Liver (tissue), 9 donors: ENCODE data around the gene CDH23. TPM values are rescaled to one million over a fixed set of nuclear protein-coding genes. Genes with fewer than 3 reads are reported as not detected.

Experiments
- DNase-seq: peaks from one replicate; pipeline ENCODE4 v3.0.0-alpha.2; 2017; ENCODE audit warnings: low spot score
- H3K27ac ChIP-seq, 2 donors: one replicate each; pipeline ENCODE4 v1.7.0; 2013; ENCODE audit warnings: inconsistent platforms in 2 of 2, low read length in 2 of 2, control low read depth in 1 of 2, low read depth in 1 of 2, mild to moderate bottlenecking in 1 of 2
- H3K27me3 ChIP-seq, 4 donors: one replicate each; pipeline versions ENCODE4 v1.6.1 to v1.7.0; 2013; ENCODE audit warnings: low read length in 3 of 4, inconsistent platforms in 1 of 4, mild to moderate bottlenecking in 1 of 4, moderate library complexity in 1 of 4; ENCODE audit not compliant: control insufficient read depth in 4 of 4, insufficient read depth in 4 of 4
- H3K36me3 ChIP-seq, 4 donors: one replicate each; pipeline versions ENCODE4 v1.6.1 to v1.7.0; 2013; ENCODE audit warnings: low read length in 3 of 4, mild to moderate bottlenecking in 3 of 4, low read depth in 1 of 4, moderate library complexity in 1 of 4; ENCODE audit not compliant: control insufficient read depth in 4 of 4, insufficient read depth in 3 of 4
- H3K4me1 ChIP-seq, 4 donors: one replicate each; pipeline versions ENCODE4 v1.6.1 to v1.7.0; 2013; ENCODE audit warnings: low read length in 3 of 4, mild to moderate bottlenecking in 3 of 4, moderate library complexity in 1 of 4; ENCODE audit not compliant: control insufficient read depth in 4 of 4, insufficient read depth in 4 of 4
- H3K4me3 ChIP-seq, 3 donors: one replicate each; pipeline versions ENCODE4 v1.6.1 to v1.7.0; 2013; ENCODE audit warnings: low read length in 3 of 3, control low read depth in 1 of 3, low read depth in 1 of 3, mild to moderate bottlenecking in 1 of 3
- H3K9ac ChIP-seq, 2 donors: one replicate each; pipeline ENCODE4 v1.7.0; 2013; ENCODE audit warnings: low read length in 2 of 2, mild to moderate bottlenecking in 2 of 2, moderate library complexity in 2 of 2, control low read depth in 1 of 2, low read depth in 1 of 2
- H3K9me3 ChIP-seq, 4 donors: one replicate each; pipeline versions ENCODE4 v1.6.1 to v1.7.0; 2013; ENCODE audit warnings: low read length in 3 of 4; ENCODE audit not compliant: control insufficient read depth in 4 of 4
- ATF3 ChIP-seq: IDR thresholded peaks from 2 replicates; pipeline ENCODE4 v1.6.1; 2016; ENCODE audit warnings: antibody characterized with exemption
- CTCF ChIP-seq: fragments of 150-350 bp; IDR thresholded peaks from 2 replicates; pipeline ENCODE4 v1.5.1; 2017; ENCODE audit warnings: improper control_type of control experiment, low read depth, low read length; ENCODE audit not compliant: missing input control
- FOXA1 ChIP-seq: IDR thresholded peaks from 2 replicates; pipeline ENCODE4 v1.6.1; 2016; ENCODE audit warnings: antibody characterized with exemption
- GABPA ChIP-seq, 2 donors: IDR thresholded peaks in 1 of 2; conservative IDR thresholded peaks in 1 of 2; 2 replicates each; pipeline ENCODE4 v1.6.1; 2016; ENCODE audit warnings: antibody characterized with exemption in 2 of 2, mild to moderate bottlenecking in 1 of 2, moderate library complexity in 1 of 2
- HNF4A ChIP-seq, 2 donors: conservative IDR thresholded peaks; 2 replicates each; pipeline ENCODE4 v1.6.1; 2016; ENCODE audit warnings: antibody characterized with exemption in 2 of 2, mild to moderate bottlenecking in 2 of 2
- HNF4G ChIP-seq: IDR thresholded peaks from 2 replicates; pipeline ENCODE4 v1.6.1; 2016; ENCODE audit warnings: antibody characterized with exemption
- JUND ChIP-seq, 2 donors: IDR thresholded peaks; 2 replicates each; pipeline ENCODE4 v1.6.1; 2016; ENCODE audit warnings: antibody characterized with exemption in 2 of 2
- MAX ChIP-seq: IDR thresholded peaks from 2 replicates; pipeline ENCODE4 v1.6.1; 2016; ENCODE audit warnings: antibody characterized with exemption
- RAD21 ChIP-seq, 2 donors: IDR thresholded peaks; 2 replicates each; pipeline ENCODE4 v1.6.1; 2016; ENCODE audit warnings: antibody characterized with exemption in 2 of 2, mild to moderate bottlenecking in 2 of 2
- REST ChIP-seq: IDR thresholded peaks from 2 replicates; pipeline ENCODE4 v1.6.1; 2016; ENCODE audit warnings: antibody characterized with exemption, mild to moderate bottlenecking
- RXRA ChIP-seq, 2 donors: IDR thresholded peaks; 2 replicates each; pipeline ENCODE4 v1.6.1; 2017 to 2018; ENCODE audit warnings: antibody characterized with exemption in 2 of 2, mild to moderate bottlenecking in 1 of 2
- SP1 ChIP-seq: IDR thresholded peaks from 2 replicates; pipeline ENCODE4 v1.6.1; 2018; ENCODE audit warnings: antibody characterized with exemption, mild to moderate bottlenecking
- TAF1 ChIP-seq: conservative IDR thresholded peaks from 2 replicates; pipeline ENCODE4 v1.6.1; 2016; ENCODE audit warnings: antibody characterized with exemption, mild to moderate bottlenecking
- YY1 ChIP-seq: IDR thresholded peaks from 2 replicates; pipeline ENCODE4 v1.6.1; 2016; ENCODE audit warnings: antibody characterized with exemption, mild to moderate bottlenecking
- WGBS: extraction: QIAGEN DNeasy Blood & Tissue Kit; methylation state at CpG from one replicate; pipeline ENCODE4 v1.1.7; 2013; 5-methylcytosine and 5-hydroxymethylcytosine counted together
- polyA plus RNA-seq, 2 donors: library from polyadenylated mRNA; stranded (reverse) in 1 of 2; unstranded in 1 of 2; fragments of 200-250 nt in 1 of 2; fragments of >200 nt in 1 of 2; fragmentation: Nextera tagmentation in 1 of 2; extraction: Ambion mirVana in 1 of 2; gene quantifications; one replicate each; pipeline versions ENCODE4 v1.2.1 to v1.2.3, GENCODE V29; 2013 to 2015
- total RNA-seq, 2 donors: library from RNA; depleted of rRNA; stranded (reverse); fragments of >200 nt; gene quantifications; one replicate each; pipeline ENCODE4 v1.2.3, GENCODE V29; 2014
- donor health status: healthy.
- donor health status: healthy.
- donor health status: healthy.
- donor health status: healthy.
- donor health status: healthy.

CDH23 gene
- total and polyA plus RNA-seq, 4 donors = 1.5 to 4.7 (median 3.4) TPM

- TF ChIP-seq MAX (no peak), GABPA (IDR thresholded peaks at IDR 0.05 in 1 of 2, conservative IDR thresholded peaks at IDR 0.05 in 1 of 2) (no peak), RAD21 (IDR thresholded peaks at IDR 0.05) (no peak)
These were observed 232.4 kb downstream of the CDH23 start (continued) for GRCh38 chr10:71629131-71629530.

- Histone ChIP-seq H3K4me3 (no peak overlapping the region), H3K9me3 (no peaks in the 10 kb centered on the region), H3K9ac (no peak overlapping the region), H3K36me3 (no peaks in the 10 kb centered on the region), H3K27me3 (no peaks in the 10 kb centered on the region), H3K27ac (no peak overlapping the region), H3K4me1 (peaks cover 2 to 10% (median 10%) of the 10 kb centered on the region in 4 donors)
- DNase-seq = no peak
- TF ChIP-seq GABPA (IDR thresholded peaks at IDR 0.05 in 1 of 2, conservative IDR thresholded peaks at IDR 0.05 in 1 of 2) = no peak
- TF ChIP-seq TAF1 = no peak
- no peak for TF ChIP-seq RXRA (IDR thresholded peaks at IDR 0.05)
- no peak for TF ChIP-seq HNF4G
- TF ChIP-seq JUND (IDR thresholded peaks at IDR 0.05) = no peak
- TF ChIP-seq SP1 = no peak
- no peak for TF ChIP-seq RAD21 (IDR thresholded peaks at IDR 0.05)
- no peak for TF ChIP-seq HNF4A (conservative IDR thresholded peaks at IDR 0.05)
- no peak for TF ChIP-seq ATF3
- TF ChIP-seq FOXA1 = no peak
- whole genome bisulfite sequencing = 97% methylated on average over 5 of the region's 5 CpGs
These were observed 233.4 kb downstream of the CDH23 start for GRCh38 chr10:71630168-71630567.

- Histone ChIP-seq H3K4me3 (no peak overlapping the region), H3K4me1 (peaks cover 2 to 20% (median 19%) of the 10 kb centered on the region in 4 donors), H3K27me3 (no peaks in the 10 kb centered on the region), H3K36me3 (no peaks in the 10 kb centered on the region), H3K9ac (no peak overlapping the region), H3K9me3 (no peaks in the 10 kb centered on the region), H3K27ac (no peak overlapping the region)
- WGBS = 93% methylated on average over 6 of the region's 6 CpGs
- no peak for DNase-seq
- TF ChIP-seq RXRA (IDR thresholded peaks at IDR 0.05) (no peak), YY1 (no peak), ATF3 (no peak), REST (no peak), CTCF (no peak), JUND (IDR thresholded peaks at IDR 0.05) (no peak), TAF1 (no peak), FOXA1 (no peak), MAX (no peak), RAD21 (IDR thresholded peaks at IDR 0.05) (no peak), HNF4A (conservative IDR thresholded peaks at IDR 0.05) (no peak), GABPA (IDR thresholded peaks at IDR 0.05 in 1 of 2, conservative IDR thresholded peaks at IDR 0.05 in 1 of 2) (no peak)
These were observed 234.5 kb downstream of the CDH23 start for GRCh38 chr10:71631007-71631861.
